K562 (cell line): ENCODE data around the gene UBR3. TPM values are rescaled to one million over a fixed set of nuclear protein-coding genes. Genes with fewer than 3 reads are reported as not detected.

Source experiments
- DNMT1 ChIP-seq: fragments of 450-650 bp; IDR thresholded peaks from 2 replicates; pipeline ENCODE4 v1.6.1; 2016; ENCODE audit warnings: antibody characterized with exemption, mild to moderate bottlenecking
- HOMEZ ChIP-seq: fragments of 250-450 bp; sonication (Bioruptor Pico); IDR thresholded peaks from 2 replicates; pipeline ENCODE4 v1.4.0; 2020; ENCODE audit warnings: mild to moderate bottlenecking, moderate library complexity
- KDM1A ChIP-seq, 2 experiments: fragments of 450-650 bp; IDR thresholded peaks; 2 replicates each; pipeline ENCODE4 v1.6.1; 2016; ENCODE audit warnings: mild to moderate bottlenecking in 2 of 2
- NFE2L1 ChIP-seq: fragments of 450-650 bp; IDR thresholded peaks from 2 replicates; pipeline ENCODE4 v1.6.1; 2016; ENCODE audit warnings: missing genetic modification characterization, low read depth, mild to moderate bottlenecking, missing compliant biosample characterization, moderate library complexity, borderline replicate concordance
- NFIX ChIP-seq: fragments of 250-450 bp; sonication (Bioruptor Pico); IDR thresholded peaks from 2 replicates; pipeline ENCODE4 v1.4.0; 2020; ENCODE audit warnings: low read depth, mild to moderate bottlenecking, moderate library complexity
- NONO ChIP-seq, 2 experiments: fragments of 200-400 bp in 1 of 2; fragments of 450-650 bp in 1 of 2; formaldehyde crosslinking in 1 of 2; IDR thresholded peaks; 2 replicates each; pipeline ENCODE4 v1.6.1; 2017; ENCODE audit warnings: low read depth in 2 of 2, mild to moderate bottlenecking in 2 of 2, moderate library complexity in 2 of 2, low read length in 1 of 2
- PML ChIP-seq: IDR thresholded peaks from 2 replicates; pipeline ENCODE4 v1.6.1; 2012; ENCODE audit warnings: low read length, inconsistent platforms
- RBM34 ChIP-seq: fragments of 200-400 bp; formaldehyde crosslinking; IDR thresholded peaks from 2 replicates; pipeline ENCODE4 v1.6.1; 2018; ENCODE audit warnings: low read length, borderline replicate concordance; ENCODE audit not compliant: insufficient read depth
- RCOR1 ChIP-seq, 2 experiments: IDR thresholded peaks; 2 replicates each; pipeline ENCODE4 v1.6.1; 2012; ENCODE audit warnings: low read depth in 2 of 2, low read length in 2 of 2, borderline replicate concordance in 1 of 2, improper control_type of control experiment in 1 of 2
- RFX7 ChIP-seq: fragments of 250-450 bp; sonication (Bioruptor Pico); IDR thresholded peaks from 2 replicates; pipeline ENCODE4 v1.5.1; 2021; ENCODE audit warnings: mild to moderate bottlenecking
- SMAD4 ChIP-seq: fragments of 250-450 bp; sonication (Bioruptor Pico); conservative IDR thresholded peaks from 2 replicates; pipeline ENCODE4 v1.8.0; 2021; ENCODE audit warnings: inconsistent platforms, mild to moderate bottlenecking, moderate library complexity
- SNRNP70 ChIP-seq: fragments of 200-400 bp; formaldehyde crosslinking; optimal IDR thresholded peaks from 2 replicates; pipeline ENCODE3; 2017; ENCODE audit warnings: low read depth, low read length
- TEAD1 ChIP-seq, 2 experiments: fragments of 450-650 bp in 1 of 2; sonication (generic) in 1 of 2; formaldehyde crosslinking; IDR thresholded peaks; 2 replicates each; pipeline versions ENCODE4 v1.4.0 to v1.8.0; 2020 to 2022; ENCODE audit warnings: mild to moderate bottlenecking in 2 of 2, missing genetic modification reagents in 1 of 2
- TOE1 ChIP-seq, 2 experiments: fragments of 450-650 bp in 1 of 2; sonication (generic) in 1 of 2; formaldehyde crosslinking in 1 of 2; IDR thresholded peaks; 2 replicates each; pipeline versions ENCODE4 v1.7.1 to v1.8.0; 2016 to 2022; ENCODE audit warnings: borderline replicate concordance in 2 of 2, mild to moderate bottlenecking in 2 of 2, antibody characterized with exemption in 1 of 2, inconsistent platforms in 1 of 2, low read depth in 1 of 2, missing genetic modification reagents in 1 of 2, moderate library complexity in 1 of 2
- TRIM24 ChIP-seq, 2 experiments: fragments of 450-650 bp; IDR thresholded peaks; 2 replicates each; pipeline ENCODE4 v1.6.1; 2016
- ZBTB1 ChIP-seq: sonication (generic); formaldehyde crosslinking; IDR thresholded peaks from 2 replicates; pipeline ENCODE4 v1.8.1; 2023; ENCODE audit warnings: missing genetic modification reagents, low read depth, mild to moderate bottlenecking, borderline replicate concordance
- ZBTB9 ChIP-seq: fragments of 450-650 bp; formaldehyde crosslinking; IDR thresholded peaks from 2 replicates; pipeline ENCODE4 v1.4.0; 2020; ENCODE audit warnings: mild to moderate bottlenecking, moderate library complexity
- ZNF24 ChIP-seq: fragments of 450-650 bp; IDR thresholded peaks from 2 replicates; pipeline ENCODE4 v1.6.1; 2016
- ZNF311 ChIP-seq: fragments of 250-450 bp; sonication (Bioruptor Pico); IDR thresholded peaks from 2 replicates; pipeline ENCODE4 v1.4.0; 2020; ENCODE audit warnings: mild to moderate bottlenecking, moderate library complexity
- ZNF398 ChIP-seq: fragments of 250-450 bp; sonication (Bioruptor Pico); IDR thresholded peaks from 2 replicates; pipeline ENCODE4 v1.8.0; 2021; ENCODE audit warnings: moderate library complexity, mild to moderate bottlenecking, inconsistent platforms
- ZNF668 ChIP-seq: fragments of 250-450 bp; sonication (Bioruptor Pico); IDR thresholded peaks from 2 replicates; pipeline ENCODE4 v1.8.0; 2022; ENCODE audit warnings: mild to moderate bottlenecking, inconsistent platforms
- ZNF79 ChIP-seq: fragments of 250-450 bp; sonication (Bioruptor Pico); IDR thresholded peaks from 2 replicates; pipeline ENCODE4 v1.4.0; 2020; ENCODE audit warnings: low read depth, mild to moderate bottlenecking, moderate library complexity
- polyA plus RNA-seq, 8 experiments: library from polyadenylated mRNA; depleted of rRNA in 4 of 8; stranded (reverse) in 5 of 8; unstranded in 3 of 8; fragments of >200 nt; fragmentation: Nextera tagmentation in 2 of 8; fragmentation: Illumina TruSeq in 1 of 8; extraction: Ambion mirVana in 2 of 8; extraction: Trizol in 1 of 8; gene quantifications; 2 replicates each; pipeline versions ENCODE4 v1.2.1 to v1.2.3, GENCODE V29; 2011 to 2014; ENCODE audit warnings: inconsistent platforms in 1 of 8, missing spikeins in 1 of 8
- total RNA-seq, 7 experiments: library from RNA; depleted of rRNA in 6 of 7; stranded (reverse); fragments of >200 nt in 6 of 7; fragmentation: Illumina TruSeq in 2 of 7; extraction: Trizol in 2 of 7; gene quantifications; 2 replicates each; pipeline versions ENCODE4 v1.2.1 to v1.2.3, GENCODE V29; 2011 to 2021; ENCODE audit warnings: low replicate concordance in 1 of 7
- TF ChIP-seq, protein P1 (sequence below): sonication (generic); formaldehyde crosslinking; IDR thresholded peaks from 2 replicates; pipeline ENCODE4 v1.8.0; 2022; ENCODE audit warnings: mild to moderate bottlenecking, missing genetic modification reagents

UBR3 gene
- total and polyA plus RNA-seq, 9 of the 15 experiments (the other 6 are each of a cell fraction or from before 2014, with no cell fraction given): 14.4 to 63.5 (median 40.4) TPM

DNA sequence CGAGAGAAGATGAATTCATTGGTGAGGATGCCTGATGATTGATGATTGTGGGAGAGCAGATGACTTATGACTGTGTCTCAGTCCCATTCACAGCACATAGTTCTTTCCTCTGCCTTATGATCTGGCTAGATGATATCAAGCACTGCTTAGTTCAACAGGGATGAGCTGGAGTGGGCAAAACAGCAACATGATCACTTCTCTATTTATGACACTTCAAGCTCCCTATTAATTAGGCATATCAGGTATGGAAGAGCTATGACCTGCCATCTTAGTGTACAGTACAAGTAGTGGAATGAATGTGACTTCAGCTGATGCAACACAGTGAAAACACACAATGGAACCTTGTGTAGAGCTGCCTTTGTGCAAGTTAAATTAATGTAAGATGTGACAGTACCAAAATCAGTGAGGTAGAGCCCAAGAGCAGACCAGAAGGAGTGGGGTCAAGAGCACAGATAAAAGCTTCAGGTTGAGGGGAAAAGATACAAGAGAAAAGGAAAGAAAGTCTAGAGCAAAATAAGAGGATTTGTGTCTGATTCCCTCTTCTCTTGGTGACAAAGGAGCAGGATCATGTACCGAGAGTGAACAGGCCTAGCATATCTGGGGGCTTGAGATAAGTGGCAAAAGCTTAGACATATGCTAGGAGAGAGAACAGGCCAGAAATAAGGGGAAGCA is 257.7 kb downstream of the UBR3 start (continued):
- TF ChIP-seq HOMEZ (CRISPR knock-in tag) (no peak), ZNF24 (peak; percentile 13; the same call in 1 of the 2 replicates), NFIX (no peak), RCOR1 (IDR thresholded peaks at IDR 0.05; ENCODE audit: borderline replicate concordance in 1 of 2, low read depth in 2 of 2, low read length in 2 of 2) (peak in 1 of 2 experiments; percentile 23; a peak in 1 of 4 replicates), NFE2L1 (tag) (no peak), TOE1 (IDR thresholded peaks at IDR 0.05; ENCODE audit: borderline replicate concordance) (no peak), TOE1 (CRISPR knock-in tag; IDR thresholded peaks at IDR 0.05; ENCODE audit: borderline replicate concordance, low read depth) (no peak), ZNF668 (0 out of 2 replicates have a peak, but pooled peaks have one; percentile 6), SMAD4 (peak; percentile 88), RFX7 (CRISPR knock-in tag) (no peak), ZBTB1 (CRISPR knock-in tag) (no peak), PML (no peak), ZNF311 (CRISPR knock-in tag) (peak; percentile 61; the same call in 1 of the 2 replicates), KDM1A (IDR thresholded peaks at IDR 0.05) (no peak), NONO (IDR thresholded peaks at IDR 0.05; ENCODE audit: low read depth in 2 of 2, low read length in 1 of 2) (no peak), ZNF398 (CRISPR knock-in tag) (no peak), ZNF79 (no peak), TRIM24 (IDR thresholded peaks at IDR 0.05) (peak; percentile 88 to 95), TEAD1 (CRISPR knock-in tag; IDR thresholded peaks at IDR 0.05) (peak in 1 of 2 experiments; percentile 36; a peak in 1 of 4 replicates), SNRNP70 (no peak), DNMT1 (no peak), ZBTB9 (CRISPR knock-in tag) (peak; percentile 26; the same call in 1 of the 2 replicates), RBM34 (no peak)
- TF ChIP-seq, protein P1, sequence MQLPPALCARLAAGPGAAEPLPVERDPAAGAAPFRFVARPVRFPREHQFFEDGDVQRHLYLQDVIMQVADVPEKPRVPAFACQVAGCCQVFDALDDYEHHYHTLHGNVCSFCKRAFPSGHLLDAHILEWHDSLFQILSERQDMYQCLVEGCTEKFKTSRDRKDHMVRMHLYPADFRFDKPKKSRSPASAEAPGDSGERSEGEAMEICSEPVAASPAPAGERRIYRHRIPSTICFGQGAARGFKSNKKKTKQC (CRISPR knock-in tag): no peak
